A549 (cell line): ENCODE data around the gene SCGB3A2.

Source experiments
- CEBPB ChIP-seq, 2 experiments: fragments of >200 bp in 1 of 2; sonication (Bioruptor Twin) in 1 of 2; formaldehyde crosslinking in 1 of 2; IDR thresholded peaks; 2 replicates each; pipeline ENCODE4 v1.6.1; 2012 to 2016
- CHD4 ChIP-seq: fragments of 200-600 bp; sonication (generic); IDR thresholded peaks from 2 replicates; pipeline ENCODE4 v1.6.1; 2016; ENCODE audit warnings: antibody characterized with exemption, mild to moderate bottlenecking, borderline replicate concordance
- HDAC2 ChIP-seq: fragments of 200-600 bp; sonication (generic); IDR thresholded peaks from 2 replicates; pipeline ENCODE4 v1.6.1; 2016
- NR3C1 ChIP-seq: fragments of >200 bp; sonication (Bioruptor Twin); formaldehyde crosslinking; IDR thresholded peaks from 3 replicates; pipeline ENCODE4 v1.6.1; 2017
- POLR2A ChIP-seq: IDR thresholded peaks from 2 replicates; pipeline ENCODE4 v1.6.1; 2012; ENCODE audit warnings: mild to moderate bottlenecking, low read length
- RCOR1 ChIP-seq: fragments of 150-350 bp; IDR thresholded peaks from 2 replicates; pipeline ENCODE4 v1.6.1; 2014; ENCODE audit warnings: antibody characterized with exemption, low read length, low read depth
- RFX5 ChIP-seq: fragments of 450-650 bp; IDR thresholded peaks from 2 replicates; pipeline ENCODE4 v1.7.1; 2014; ENCODE audit warnings: antibody characterized with exemption, mild to moderate bottlenecking, moderate library complexity
- SMC3 ChIP-seq: fragments of >200 bp; sonication (Bioruptor Twin); formaldehyde crosslinking; IDR thresholded peaks from 3 replicates; pipeline ENCODE4 v1.6.1; 2018; ENCODE audit warnings: inconsistent platforms
- TF ChIP-seq, protein P1 (sequence below): fragments of >200 bp; sonication (Bioruptor Twin); formaldehyde crosslinking; IDR thresholded peaks from 3 replicates; pipeline ENCODE4 v1.5.1; 2016
- TF ChIP-seq, protein P2 (sequence below): fragments of >200 bp; sonication (Bioruptor Twin); formaldehyde crosslinking; IDR thresholded peaks from 2 replicates; pipeline ENCODE4 v1.6.1; 2016
- TF ChIP-seq, protein P3 (sequence below): IDR thresholded peaks from 2 replicates; pipeline ENCODE4 v1.6.1; 2012; ENCODE audit warnings: low read depth, borderline replicate concordance
- TF ChIP-seq, protein P4 (sequence below): fragments of 200-600 bp; sonication (generic); IDR thresholded peaks from 2 replicates; pipeline ENCODE4 v1.6.1; 2016; ENCODE audit warnings: antibody characterized with exemption, mild to moderate bottlenecking, moderate library complexity

DNA sequence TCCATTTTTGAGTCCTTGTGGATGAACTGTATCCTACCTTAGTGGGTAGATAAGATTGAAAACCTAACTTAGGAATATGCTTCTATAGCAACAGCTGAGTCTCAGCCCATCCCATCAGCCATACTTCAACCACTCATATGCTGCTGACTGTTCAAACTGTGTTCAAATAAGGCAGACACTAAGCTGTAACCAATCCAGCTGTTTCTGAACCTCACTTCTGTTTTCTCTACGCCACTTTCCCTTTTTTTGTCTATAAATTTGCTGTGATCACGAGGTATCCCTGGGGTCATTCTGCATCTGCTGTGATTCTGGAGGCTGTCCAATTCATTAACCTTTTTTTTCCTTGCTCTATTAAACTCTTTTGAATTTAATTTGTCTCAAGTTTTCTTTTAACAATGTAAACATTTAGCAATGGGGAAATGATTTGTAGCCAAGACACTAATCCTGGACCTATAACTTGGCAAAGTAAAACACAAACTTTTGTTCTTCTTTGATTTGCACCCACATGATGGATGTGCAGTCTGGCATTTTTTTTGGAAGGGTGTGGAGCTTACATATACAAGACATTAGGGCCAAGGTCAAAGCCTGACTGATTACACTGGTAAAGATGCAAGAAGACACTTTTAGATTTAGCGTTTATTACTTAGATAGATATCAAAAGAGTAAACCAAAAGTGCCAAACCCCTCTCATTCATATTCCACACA is 14.9 kb upstream of the SCGB3A2 start:
- TF ChIP-seq, protein P1, sequence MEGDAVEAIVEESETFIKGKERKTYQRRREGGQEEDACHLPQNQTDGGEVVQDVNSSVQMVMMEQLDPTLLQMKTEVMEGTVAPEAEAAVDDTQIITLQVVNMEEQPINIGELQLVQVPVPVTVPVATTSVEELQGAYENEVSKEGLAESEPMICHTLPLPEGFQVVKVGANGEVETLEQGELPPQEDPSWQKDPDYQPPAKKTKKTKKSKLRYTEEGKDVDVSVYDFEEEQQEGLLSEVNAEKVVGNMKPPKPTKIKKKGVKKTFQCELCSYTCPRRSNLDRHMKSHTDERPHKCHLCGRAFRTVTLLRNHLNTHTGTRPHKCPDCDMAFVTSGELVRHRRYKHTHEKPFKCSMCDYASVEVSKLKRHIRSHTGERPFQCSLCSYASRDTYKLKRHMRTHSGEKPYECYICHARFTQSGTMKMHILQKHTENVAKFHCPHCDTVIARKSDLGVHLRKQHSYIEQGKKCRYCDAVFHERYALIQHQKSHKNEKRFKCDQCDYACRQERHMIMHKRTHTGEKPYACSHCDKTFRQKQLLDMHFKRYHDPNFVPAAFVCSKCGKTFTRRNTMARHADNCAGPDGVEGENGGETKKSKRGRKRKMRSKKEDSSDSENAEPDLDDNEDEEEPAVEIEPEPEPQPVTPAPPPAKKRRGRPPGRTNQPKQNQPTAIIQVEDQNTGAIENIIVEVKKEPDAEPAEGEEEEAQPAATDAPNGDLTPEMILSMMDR = no peak
- TF ChIP-seq POLR2A (no peak), RCOR1 (no peak), RFX5 (no peak), CEBPB (IDR thresholded peaks at IDR 0.05) (no peak), SMC3 (no peak), HDAC2 (no peak), NR3C1 (no peak), CHD4 (no peak)
- TF ChIP-seq, protein P2, sequence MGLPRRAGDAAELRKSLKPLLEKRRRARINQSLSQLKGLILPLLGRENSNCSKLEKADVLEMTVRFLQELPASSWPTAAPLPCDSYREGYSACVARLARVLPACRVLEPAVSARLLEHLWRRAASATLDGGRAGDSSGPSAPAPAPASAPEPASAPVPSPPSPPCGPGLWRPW = no peak
- TF ChIP-seq, protein P3, sequence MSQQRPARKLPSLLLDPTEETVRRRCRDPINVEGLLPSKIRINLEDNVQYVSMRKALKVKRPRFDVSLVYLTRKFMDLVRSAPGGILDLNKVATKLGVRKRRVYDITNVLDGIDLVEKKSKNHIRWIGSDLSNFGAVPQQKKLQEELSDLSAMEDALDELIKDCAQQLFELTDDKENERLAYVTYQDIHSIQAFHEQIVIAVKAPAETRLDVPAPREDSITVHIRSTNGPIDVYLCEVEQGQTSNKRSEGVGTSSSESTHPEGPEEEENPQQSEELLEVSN = no peak
- TF ChIP-seq, protein P4, sequence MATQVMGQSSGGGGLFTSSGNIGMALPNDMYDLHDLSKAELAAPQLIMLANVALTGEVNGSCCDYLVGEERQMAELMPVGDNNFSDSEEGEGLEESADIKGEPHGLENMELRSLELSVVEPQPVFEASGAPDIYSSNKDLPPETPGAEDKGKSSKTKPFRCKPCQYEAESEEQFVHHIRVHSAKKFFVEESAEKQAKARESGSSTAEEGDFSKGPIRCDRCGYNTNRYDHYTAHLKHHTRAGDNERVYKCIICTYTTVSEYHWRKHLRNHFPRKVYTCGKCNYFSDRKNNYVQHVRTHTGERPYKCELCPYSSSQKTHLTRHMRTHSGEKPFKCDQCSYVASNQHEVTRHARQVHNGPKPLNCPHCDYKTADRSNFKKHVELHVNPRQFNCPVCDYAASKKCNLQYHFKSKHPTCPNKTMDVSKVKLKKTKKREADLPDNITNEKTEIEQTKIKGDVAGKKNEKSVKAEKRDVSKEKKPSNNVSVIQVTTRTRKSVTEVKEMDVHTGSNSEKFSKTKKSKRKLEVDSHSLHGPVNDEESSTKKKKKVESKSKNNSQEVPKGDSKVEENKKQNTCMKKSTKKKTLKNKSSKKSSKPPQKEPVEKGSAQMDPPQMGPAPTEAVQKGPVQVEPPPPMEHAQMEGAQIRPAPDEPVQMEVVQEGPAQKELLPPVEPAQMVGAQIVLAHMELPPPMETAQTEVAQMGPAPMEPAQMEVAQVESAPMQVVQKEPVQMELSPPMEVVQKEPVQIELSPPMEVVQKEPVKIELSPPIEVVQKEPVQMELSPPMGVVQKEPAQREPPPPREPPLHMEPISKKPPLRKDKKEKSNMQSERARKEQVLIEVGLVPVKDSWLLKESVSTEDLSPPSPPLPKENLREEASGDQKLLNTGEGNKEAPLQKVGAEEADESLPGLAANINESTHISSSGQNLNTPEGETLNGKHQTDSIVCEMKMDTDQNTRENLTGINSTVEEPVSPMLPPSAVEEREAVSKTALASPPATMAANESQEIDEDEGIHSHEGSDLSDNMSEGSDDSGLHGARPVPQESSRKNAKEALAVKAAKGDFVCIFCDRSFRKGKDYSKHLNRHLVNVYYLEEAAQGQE = no peak
